Left renal cortex interstitium (tissue), 4 donors: ENCODE results near the gene MCEMP1. TPM values are rescaled to one million over a fixed set of nuclear protein-coding genes. Genes with fewer than 3 reads are reported as not detected.
"Not testable (repeated sequence)": the region's sequence is repeated elsewhere in the genome, so short reads cannot be mapped to it uniquely, and the experiment has no call there.

ENCODE experiments used
- DNase-seq, 4 donors: peaks; one replicate each; pipeline ENCODE4 v3.0.0-alpha.2; 2013; ENCODE audit warnings: low read depth in 4 of 4, low spot score in 2 of 4, missing footprints in 1 of 4
- polyA plus RNA-seq, 4 donors: library from polyadenylated mRNA; unstranded; fragments of 120-200 nt; gene quantifications; one replicate each; pipeline ENCODE4 v1.2.1, GENCODE V29; 2013; ENCODE audit not compliant: insufficient read length in 4 of 4

The MCEMP1 gene
- polyA plus RNA-seq, 4 donors = 0.21 to 0.36 TPM; not detected in 2

DNA sequence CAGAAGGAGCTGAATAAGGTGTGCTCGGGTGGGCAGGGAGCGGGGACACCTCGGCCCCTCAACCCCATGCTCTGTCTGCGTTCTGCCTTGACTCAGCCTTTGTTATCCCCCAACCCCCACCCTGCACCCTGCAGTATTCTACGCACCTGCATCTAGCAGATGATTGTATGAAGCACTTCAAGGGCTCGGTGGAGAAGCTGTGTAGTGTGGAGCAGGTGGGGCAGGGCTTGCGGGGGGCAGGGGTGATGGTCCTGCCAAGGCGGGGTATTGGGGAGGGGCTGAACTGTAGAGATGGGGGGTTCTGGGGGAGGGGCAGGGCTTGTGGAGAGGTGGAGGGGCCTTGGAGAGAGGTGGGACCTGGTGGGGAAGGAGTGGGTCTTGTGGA lies 33.9 kb upstream of the MCEMP1 start:
- no peak for DNase-seq

DNA sequence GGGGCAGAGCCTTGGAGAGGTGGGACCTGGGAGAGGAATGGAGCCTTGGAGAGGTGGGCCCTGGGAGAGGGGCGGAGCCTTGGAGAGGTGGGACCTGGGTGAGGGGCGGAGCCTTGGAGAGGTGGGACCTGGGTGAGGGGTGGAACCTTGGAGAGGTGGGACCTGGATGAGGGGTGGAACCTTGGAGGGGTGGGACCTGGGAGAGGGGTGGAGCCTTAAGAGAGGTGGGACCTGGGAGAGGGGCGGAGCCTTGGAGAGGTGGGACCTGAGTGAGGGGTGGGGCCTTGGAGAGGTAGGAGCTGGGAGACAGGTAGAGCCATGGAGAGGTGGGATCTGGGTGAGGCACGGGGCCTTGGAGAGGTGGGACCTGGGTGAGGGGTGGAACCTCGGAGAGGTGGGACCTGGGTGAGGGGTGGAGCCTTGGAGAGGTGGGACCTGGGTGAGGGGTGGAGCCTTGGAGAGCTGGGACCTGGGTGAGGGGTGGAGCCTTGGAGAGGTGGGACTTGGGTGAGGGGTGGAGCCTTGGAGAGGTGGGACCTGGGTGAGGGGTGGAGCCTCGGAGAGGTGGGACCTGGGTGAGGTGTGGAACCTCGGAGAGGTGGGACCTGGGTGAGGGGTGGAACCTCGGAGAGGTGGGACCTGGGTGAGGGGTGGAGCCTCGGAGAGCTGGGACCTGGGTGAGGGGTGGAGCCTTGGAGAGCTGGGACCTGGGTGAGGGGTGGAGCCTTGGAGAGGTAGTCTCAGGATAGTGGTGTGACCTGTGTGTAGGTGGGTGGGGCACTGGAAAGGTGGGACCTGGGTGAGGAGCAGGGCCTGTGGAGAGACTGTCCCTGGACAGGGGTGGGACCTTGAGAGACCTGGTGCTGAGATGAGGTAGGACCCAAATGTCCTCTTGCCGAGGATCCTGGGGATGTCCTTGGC lies 33.0 kb upstream of the MCEMP1 start:
- DNase-seq = not testable (repeated sequence)

DNA sequence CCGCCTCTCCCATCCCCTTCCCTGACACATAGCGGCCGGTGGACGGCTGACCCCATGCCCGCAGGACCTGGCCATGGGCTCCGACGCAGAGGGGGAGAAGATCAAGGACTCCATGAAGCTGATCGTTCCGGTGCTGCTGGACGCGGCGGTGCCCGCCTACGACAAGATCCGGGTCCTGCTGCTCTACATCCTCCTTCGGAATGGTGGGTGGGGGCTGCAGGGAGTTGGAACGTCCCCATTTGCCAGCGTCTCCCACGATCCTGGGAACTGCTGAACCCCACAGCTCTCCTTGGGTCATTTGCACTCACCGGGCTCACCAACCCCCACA lies 32.4 kb upstream of the MCEMP1 start:
- DNase-seq = no peak

DNA sequence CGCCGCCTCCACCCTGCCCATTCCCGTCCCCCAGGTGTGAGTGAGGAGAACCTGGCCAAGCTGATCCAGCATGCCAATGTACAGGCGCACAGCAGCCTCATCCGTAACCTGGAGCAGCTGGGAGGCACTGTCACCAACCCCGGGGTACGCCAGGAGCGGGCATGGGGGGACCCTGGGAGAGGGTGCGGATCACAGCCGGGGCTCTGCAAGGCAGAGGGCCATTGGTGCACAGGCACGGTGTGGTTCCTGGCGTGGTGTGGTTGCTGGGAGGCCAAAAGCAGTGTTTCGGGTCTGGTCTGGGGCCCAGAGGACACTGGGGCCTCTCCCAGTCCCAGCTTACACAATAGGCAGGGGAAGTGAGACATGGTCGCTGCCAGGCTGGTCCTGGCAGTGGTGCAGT lies 31.7 kb upstream of the MCEMP1 start:
- DNase-seq = no peak

DNA sequence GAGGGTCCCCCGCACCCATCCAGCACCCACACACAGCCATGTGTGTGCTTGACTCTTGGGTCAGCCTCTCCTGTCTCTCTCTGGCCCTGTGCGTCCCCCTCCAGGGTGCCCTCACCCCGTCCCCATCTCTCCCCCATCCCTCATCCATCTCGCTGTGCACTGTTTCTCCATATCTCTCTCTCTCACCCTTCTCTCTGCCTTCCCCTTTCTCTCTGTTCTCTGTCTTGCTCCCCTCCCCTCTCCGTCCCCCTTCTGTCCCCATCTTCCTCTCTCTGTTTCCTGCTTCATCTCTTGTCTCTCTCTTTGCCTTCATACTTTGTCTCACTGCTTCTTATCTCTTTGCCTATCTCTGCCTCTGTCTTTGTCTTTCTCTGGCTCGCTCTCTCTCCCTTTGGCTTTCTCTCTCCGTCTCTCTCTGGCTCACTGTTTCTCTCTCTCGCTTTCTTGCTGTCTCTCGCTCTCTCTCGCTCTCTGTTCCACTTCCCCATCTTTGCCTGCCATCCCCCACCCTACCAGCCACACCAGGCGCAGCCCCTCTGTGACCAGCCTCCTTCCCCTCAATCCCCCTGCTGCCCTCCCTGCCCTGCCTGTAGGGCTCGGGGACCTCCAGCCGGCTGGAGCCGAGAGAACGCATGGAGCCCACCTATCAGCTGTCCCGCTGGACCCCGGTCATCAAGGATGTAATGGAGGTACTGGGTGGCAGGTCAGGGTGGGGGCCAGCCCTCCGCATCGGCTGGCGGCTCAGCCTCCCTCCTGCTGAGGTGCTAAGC lies 31.0 kb upstream of the MCEMP1 start:
- no peak for DNase-seq

DNA sequence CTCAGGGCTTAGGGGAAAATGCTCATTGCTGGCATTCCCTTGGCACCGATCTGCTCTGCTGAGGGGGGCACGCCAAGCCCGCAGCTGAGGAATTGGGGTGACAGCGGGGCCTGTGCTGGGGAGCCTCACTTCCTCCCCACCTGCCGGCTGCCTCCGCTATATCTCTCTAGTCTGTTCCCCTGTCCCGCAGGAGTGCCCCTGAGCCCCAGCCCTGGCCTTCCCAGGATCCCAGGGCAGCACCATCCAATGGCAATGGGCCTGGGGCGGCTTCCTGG lies 30.5 kb upstream of the MCEMP1 start:
- no peak for DNase-seq

DNA sequence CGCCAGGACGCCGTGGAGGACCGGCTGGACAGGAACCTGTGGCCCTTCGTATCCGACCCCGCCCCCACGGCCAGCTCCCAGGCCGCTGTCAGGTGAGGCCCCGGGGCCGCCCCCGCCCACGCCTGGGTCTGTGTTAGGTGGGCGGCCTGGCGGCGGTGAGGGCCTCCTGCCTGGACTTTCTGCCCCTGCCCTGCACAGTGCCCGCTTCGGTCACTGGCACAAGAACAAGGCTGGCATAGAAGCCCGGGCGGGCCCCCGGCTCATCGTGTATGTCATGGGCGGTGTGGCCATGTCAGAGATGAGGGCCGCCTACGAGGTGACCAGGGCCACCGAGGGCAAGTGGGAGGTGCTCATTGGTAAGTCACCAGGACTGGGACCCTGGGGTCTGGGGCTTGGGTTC lies 29.7 kb upstream of the MCEMP1 start:
- DNase-seq = no peak

DNA sequence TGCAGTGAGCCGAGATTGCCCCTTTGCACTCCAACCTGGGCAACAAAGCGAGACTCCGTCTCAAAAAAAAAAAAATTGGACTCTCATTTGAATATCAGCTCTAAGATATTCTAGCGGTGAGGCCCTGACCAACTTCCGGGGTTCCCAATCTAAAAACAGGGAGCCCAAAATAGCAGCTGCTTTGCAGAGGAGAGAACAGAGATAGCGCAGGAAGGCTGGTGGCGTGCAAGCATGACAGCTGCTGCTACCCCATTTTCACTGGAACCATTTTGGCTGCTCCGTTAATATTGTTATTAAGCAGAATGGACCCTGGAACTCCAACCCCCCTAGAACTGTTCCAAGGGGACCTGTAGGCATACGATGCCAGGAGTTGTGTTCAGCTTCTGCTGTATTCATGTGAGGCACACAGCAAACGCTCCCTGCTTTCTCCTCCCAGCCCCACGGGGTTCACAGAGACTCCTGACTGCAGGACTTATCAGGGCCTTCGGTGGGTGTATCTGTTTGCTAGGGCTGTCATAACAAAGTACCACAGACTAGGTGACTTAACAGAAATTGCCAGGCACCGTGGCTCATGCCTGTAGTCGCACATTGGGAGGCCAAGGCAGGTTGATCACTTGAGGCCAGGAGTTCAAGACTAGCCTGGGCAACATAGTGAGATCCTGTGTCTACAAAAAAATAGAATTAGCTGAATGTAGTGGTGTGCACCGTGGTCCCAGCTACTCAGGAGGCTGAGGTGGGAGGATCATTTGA lies 28.4 kb upstream of the MCEMP1 start:
- DNase-seq = no peak

DNA sequence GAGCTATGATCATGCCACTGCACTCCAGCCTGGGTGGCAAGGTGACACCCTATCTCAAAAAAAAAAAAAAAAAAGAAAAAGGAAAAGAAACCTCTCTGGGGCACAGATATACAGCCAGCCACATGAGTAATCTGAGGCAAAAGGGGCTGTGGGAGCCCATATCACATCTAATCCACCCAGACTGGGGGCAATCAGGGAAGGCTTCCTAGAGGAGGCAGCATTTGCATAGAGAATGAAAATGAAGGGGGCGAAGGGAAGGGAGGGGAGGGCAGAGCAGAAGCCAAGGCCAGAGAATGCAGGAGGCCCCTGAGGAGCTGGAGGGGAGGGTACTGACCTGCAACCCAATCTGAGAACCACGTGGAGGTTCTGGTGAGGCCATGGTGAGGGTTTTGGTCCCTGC lies 26.7 kb upstream of the MCEMP1 start:
- no peak for DNase-seq

DNA sequence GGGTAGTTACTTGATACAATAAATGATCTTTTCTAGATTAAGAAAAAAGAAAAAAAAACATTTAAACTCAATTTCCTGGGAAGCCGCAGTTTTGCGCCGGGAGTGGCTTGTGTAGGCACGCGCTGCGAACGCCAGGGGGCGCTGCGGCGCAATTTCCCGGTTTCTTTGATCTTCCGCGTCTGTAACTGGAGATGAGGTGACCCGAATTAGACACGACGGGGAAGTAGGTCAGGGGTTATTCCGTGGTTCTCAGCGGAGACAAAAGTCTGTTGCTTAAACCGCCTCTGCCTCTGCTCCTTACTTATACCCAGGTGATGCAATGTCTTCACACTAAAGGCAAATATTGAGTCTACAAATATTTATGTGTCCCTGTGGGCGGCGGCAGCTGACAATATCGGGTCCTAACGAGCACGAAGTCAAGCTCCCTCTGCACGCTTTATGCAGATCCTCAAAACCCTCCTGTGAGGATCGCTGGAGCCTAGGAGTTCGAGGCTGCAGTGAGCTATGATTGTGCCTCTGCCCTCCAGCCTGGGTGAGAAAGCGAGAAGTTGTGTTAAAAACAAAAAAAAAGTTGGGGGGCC lies 24.7 kb upstream of the MCEMP1 start:
- DNase-seq = peak in 3 of 4 donors; percentile 63 to 75 (median 74)

DNA sequence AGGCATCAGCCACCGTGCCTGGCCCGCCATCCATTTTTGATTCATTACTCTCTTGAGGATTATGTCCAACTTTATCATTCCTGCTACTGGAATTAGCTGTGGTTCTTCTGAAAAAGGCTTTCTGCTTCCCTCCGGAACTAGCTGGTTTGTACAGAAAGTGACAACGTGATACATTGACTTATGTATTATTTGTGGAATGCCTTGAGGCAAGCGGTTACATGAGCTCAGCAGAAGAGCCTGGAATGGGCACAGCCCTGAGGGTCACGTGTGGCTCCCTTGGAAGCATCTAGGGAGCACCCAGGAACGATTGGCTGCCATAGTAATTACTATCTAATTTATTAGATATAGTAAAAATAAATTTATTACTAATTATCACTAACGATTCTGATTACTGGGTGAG lies 22.5 kb upstream of the MCEMP1 start:
- no peak for DNase-seq

DNA sequence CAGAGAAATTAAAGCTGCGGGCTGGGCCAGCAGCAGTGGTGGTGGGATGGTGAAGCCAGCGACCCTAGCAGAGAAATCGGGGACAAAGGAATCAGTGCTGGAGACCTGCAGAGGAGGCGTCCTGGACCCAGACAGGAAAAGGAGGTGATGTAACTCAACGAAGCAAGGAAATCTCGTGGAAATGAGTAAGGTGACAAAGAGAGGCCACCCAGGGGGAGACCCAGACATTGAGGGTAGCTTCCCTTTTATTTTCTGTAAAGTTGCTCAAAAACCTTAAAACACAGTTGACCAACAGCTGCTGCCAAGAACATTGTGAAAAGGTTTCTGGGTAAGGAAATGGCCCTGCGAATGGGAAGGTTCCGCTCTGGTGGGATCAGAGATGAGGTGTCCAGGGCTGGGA lies 21.3 kb upstream of the MCEMP1 start:
- DNase-seq = no peak

DNA sequence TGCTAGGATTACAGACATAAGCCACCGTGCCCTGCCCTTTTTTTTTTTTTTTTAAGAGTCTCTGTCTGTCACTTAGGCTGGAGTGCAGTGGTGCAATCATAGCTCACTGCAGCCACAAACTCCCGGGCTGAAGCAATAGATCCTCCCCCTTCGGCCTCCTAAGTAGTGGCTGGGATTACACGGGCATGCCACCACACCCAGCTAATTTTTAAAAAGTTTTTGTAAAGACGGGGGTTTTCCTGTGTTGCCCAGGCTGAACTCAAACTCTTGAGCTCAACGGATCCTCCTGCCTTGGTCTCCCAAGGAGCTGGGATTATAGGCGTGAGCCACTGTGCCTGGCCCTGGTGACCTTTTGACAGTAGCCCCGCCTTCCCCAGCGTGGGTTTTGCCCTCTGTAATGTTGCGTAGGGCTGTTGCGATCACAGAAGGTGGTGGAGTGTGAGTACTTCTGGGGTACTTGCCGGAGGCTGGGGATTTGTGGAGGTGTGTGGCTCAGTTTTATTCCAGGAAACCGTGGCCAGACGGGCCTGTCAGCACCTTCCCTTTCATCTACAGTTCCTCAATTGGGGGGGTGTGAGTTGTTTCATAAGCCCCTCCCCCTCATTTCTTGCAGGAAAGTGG lies 19.6 kb upstream of the MCEMP1 start:
- no peak for DNase-seq

DNA sequence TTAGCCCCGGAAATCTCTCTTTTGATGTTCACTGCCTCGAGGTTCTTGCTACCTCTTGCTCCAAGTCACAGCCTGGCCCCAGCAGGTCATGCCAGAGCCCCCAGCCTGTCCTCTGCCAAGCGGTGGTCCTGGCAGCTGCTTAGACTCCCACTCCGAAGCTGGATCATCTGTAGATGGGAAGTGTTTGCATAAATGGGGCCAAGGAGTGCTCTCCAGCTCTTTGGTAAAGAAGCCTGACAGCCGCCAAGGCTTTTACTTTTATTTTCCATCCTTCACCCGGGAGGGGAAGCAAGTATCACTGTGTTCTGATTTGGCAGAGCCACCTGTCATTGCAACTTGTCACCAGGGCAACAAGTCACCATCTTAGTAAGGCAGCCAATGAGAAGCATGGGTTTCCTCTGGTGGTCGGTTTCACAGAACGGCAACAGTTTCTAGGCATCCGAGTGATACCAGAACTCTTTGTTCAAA lies 18.6 kb upstream of the MCEMP1 start:
- no peak for DNase-seq

DNA sequence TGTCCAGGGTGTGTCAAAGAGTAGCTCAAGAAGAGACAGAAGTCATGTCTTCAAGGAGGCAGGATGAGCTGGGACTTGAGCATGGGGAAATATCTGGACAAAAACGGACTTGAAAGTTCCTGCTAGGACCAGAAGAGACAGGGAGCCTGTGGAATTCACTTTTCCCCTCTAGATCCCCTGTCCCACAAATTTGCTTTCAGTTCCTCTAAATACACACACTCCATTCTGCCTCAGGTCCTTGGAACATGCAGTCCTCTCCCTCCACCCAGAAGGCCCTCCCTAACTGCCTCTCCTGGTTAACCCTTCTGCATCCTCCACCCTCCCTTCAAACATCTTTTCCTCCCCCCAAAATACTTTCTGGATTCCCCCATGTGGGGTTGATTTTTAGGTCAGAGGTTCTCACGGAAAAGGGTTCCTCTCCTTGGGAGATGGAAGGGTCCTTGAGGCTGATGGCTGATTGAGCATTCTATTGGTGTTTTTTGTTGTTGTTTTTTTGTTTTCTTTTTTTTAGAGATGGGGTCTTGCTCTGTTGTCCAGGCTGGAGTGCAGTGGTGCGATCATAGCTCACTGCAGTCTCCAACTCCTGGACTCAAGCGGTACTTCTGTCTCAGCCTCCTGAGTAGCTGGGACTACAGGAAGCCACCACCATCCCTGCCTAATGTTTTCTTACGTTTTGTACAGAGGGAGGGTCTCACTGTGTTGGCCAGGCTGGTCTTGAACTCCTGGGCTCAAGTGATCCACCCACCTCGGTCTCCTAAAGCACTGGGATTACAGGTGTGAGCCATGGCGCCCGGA lies 14.9 kb upstream of the MCEMP1 start:
- no peak for DNase-seq

DNA sequence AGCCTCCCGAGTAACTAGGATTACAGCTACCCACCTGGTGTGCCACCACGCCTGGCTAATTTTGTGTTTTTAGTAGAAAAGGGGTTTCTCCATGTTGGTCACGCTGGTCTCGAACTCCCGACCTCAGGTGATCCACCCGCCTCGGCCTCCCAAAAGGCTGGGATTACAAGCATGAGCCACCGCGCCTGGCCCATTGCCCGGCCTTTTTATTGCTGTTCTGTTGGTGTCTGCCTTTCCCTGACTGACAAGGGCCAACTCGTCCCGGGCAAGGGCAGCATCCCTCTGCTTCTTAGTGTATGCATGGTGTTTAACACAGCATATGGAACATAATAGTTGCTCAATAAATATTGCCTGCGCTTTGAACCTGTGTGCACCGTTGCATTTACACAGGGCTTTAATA lies 14.2 kb upstream of the MCEMP1 start:
- DNase-seq = no peak

DNA sequence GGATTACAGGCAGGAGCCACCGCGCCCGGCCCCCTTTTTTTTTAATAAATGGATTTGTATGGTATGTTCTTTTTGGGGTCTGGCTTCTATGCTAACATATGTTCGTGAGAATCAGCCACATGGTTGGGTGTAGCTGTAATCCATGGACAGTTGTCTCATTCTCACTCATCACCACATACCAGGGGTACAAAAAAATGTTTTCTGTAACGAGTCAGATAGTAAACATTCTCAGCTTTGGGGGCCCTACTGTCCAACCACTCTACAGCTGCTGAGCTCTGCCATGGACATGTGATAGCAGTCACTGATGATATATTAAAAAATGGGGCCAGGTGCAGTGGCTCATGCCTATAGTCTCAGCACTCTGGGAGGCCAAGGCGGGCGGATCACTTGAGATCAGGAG lies 13.2 kb upstream of the MCEMP1 start:
- DNase-seq = no peak

DNA sequence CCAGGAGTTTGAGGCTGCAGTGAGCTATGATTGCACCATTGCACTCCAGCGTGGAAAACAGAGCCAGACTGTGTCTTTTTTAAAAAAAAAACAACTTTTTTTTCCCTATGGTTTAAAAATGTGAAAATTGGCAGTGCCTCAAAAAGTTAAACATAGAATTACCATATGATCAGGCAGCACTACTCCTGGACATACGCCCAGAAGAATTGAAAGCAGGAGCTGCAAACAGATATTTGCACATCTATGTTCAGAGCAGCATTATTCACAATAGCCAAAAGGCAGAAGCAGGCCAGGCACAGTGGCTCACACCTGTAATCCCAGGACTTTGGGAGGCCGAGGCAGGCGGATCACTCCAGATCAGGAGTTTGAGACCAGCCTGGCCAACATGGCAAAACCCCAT lies 11.8 kb upstream of the MCEMP1 start:
- no peak for DNase-seq

DNA sequence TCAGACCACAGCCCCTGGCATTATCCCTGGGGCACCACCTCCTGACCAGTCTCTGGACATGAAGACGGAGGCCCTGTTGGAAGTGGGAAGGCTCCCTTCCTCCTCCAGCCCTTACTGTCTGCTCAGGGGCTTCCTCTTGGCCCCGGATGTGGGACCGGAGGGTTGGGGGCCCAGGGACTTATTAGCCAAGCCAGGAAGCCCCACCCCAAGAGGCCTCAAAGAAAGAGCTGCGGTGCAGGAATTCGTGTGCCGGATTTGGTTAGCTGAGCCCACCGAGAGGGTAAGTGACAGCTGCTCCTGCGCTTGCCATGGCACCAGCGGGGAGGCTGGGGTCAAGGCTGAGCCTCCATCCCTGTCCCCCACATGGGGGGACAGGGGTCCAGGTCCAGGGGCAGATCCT lies 8.0 kb upstream of the MCEMP1 start, which contains the start of gene RETN:
Gene RETN (plus strand): TSS at position 208 of the 400 bp plus-strand sequence. CDS start 278 bp downstream, outside the sequence.
- no peak for DNase-seq

DNA sequence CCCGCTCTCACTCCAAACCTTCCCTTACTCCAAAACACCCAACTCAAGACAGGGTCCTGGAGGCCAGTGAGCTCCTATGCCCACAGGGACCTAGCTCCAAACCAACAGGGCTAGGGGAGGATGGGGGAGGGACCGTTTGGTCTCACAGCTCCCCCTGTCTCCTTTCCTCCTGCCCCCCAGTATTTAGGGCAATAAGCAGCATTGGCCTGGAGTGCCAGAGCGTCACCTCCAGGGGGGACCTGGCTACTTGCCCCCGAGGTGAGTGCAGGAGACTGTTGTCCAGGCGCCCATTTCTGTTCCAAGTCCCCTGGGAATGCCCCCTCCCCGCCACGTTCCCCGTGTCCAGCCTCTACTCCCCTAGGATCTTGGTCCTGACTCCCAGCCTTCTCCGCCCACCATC lies 7.2 kb upstream of the MCEMP1 start:
- DNase-seq = no peak
